Measurements from ENCODE around the gene SMYD4.

SMYD4 gene

GRCh38 chr17:1752425-1753262 lies 77.1 kb downstream of the SMYD4 start:
- TF ChIP-seq, protein P1, sequence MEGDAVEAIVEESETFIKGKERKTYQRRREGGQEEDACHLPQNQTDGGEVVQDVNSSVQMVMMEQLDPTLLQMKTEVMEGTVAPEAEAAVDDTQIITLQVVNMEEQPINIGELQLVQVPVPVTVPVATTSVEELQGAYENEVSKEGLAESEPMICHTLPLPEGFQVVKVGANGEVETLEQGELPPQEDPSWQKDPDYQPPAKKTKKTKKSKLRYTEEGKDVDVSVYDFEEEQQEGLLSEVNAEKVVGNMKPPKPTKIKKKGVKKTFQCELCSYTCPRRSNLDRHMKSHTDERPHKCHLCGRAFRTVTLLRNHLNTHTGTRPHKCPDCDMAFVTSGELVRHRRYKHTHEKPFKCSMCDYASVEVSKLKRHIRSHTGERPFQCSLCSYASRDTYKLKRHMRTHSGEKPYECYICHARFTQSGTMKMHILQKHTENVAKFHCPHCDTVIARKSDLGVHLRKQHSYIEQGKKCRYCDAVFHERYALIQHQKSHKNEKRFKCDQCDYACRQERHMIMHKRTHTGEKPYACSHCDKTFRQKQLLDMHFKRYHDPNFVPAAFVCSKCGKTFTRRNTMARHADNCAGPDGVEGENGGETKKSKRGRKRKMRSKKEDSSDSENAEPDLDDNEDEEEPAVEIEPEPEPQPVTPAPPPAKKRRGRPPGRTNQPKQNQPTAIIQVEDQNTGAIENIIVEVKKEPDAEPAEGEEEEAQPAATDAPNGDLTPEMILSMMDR (IDR thresholded peaks at IDR 0.05; ENCODE audit: low read depth, low read length): no peak
- no peak for DNase-seq (ENCODE audit: extremely low read depth, low read depth)

DNA sequence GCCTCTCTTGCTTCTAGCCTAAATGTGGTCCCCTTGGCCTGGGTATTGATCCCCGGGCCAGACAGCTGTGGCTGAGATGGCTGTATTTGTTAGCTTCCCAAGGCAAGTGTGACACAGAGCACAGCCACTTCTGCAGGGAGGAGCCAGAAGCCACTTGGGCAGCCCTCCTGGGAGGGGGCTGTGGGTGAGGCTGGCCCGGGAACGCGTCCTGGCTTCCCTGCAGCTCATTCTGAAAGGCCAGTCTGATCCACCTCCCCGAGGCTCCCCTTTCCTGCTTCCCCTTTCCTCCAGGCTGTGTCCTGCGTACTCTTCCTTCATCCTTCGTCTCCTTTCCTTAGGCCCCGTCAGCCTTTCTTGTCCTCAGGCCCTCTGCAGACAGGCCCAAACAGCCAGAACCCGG lies 79.1 kb downstream of the SMYD4 start:
- TF ChIP-seq, protein P1 (IDR thresholded peaks at IDR 0.05; ENCODE audit: low read depth, low read length): no peak
- DNase-seq (ENCODE audit: extremely low read depth, low read depth): no peak

GRCh38 chr17:1746975-1747543 lies 82.6 kb downstream of the SMYD4 start:
- TF ChIP-seq, protein P1 (IDR thresholded peaks at IDR 0.05; ENCODE audit: low read depth, low read length): no peak
- no peak for DNase-seq (ENCODE audit: extremely low read depth, low read depth)

GRCh38 chr17:1745513-1746020 lies 84.1 kb downstream of the SMYD4 start:
- TF ChIP-seq, protein P1 (IDR thresholded peaks at IDR 0.05; ENCODE audit: low read depth, low read length): no peak
- no peak for DNase-seq (ENCODE audit: extremely low read depth, low read depth)

DNA sequence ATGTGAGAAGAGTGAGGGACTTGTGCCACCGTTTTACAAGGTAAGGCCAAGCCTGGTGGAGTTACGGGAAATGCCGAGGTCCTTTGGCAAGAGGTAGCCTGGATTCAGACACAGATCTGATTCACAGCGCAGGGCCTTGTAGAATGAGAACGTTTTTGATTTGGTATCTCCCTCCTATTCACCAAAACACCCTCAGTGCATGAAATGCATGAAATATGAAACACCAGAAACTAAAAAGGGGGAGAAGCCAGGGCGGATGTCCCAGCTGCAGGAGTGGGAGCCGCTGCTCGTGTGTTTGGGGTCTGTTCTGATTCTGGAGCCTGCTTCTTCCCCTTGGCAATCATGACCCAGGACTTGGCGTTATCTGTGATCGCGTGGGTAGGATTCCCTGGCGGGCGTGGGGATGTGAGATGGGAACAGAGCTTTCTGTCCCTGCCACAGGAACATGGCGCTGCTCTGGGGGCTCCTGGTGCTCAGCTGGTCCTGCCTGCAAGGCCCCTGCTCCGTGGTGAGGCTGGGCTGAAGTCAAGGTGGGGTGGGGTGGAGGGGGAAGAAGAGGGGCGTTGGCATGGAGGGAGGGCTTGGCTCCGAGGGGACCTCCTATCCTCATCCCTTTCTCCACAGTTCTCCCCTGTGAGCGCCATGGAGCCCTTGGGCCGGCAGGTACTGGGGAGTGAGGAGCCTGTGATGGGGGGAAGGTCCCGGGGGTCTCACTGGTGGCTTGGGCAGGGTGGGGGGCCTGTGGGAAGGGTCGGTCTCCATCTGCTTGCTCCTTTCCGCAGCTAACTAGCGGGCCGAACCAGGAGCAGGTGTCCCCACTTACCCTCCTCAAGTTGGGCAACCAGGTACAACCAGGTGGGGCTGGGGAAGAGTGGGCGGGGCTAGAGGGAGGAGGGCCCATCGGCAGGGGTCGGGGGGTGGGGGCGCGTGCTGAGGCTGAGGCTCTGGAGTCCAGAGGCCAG lies 84.9 kb downstream of the SMYD4 start:
- TF ChIP-seq, protein P1 (IDR thresholded peaks at IDR 0.05; ENCODE audit: low read depth, low read length): no peak

DNA sequence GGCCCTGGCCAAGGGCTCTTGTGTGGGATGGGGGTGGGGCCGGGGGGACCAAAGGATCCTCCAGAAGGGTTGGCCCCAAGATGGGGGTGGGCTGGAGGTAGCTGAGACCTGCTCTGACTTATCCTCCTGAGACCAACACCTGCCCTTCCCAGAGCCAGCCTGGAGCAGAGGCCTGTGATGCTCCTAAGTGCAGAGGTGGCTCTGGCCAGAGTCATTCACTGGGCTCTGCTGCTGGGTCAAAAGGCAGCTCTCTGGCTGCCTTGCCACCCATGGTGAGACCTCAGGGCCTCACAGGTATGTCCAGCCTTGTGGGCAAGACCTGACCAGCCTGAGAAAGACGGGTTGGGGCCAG lies 86.6 kb downstream of the SMYD4 start:
- DNase-seq (ENCODE audit: extremely low read depth, low read depth): no peak
- TF ChIP-seq, protein P1 (IDR thresholded peaks at IDR 0.05; ENCODE audit: low read depth, low read length): no peak

More for the DNA sequence above, 84.9 kb downstream of the SMYD4 start:
- no peak for DNase-seq (ENCODE audit: extremely low read depth, low read depth)

Measured in AG09319 (cell line).